A549 (cell line): ENCODE results near the gene DAB2. TPM values are rescaled to one million over a fixed set of nuclear protein-coding genes. Genes with fewer than 3 reads are reported as not detected.

ENCODE experiments used
- ATAC-seq, 2 experiments: fragments of 200-7000 bp in 1 of 2; fragments of >200 bp in 1 of 2; cut with Nextera tagmentation in 1 of 2; cut with Tn5 transposase in 1 of 2; 3 replicates each; pipeline versions ENCODE4 v1.8.0 to v1.9.1; 2018 to 2020; ENCODE audit warnings: mild to moderate bottlenecking in 1 of 2, moderate library complexity in 1 of 2
- CTCF ChIA-PET: fragments of 300-600 bp; sonication (Branson Sonifier 250); formaldehyde crosslinking; extraction: SDS; loops from one replicate; lab custom pipeline; 2021; ENCODE audit warnings: antibody characterized with exemption, inconsistent platforms; lab: Yijun Ruan, JAX
- POLR2A ChIA-PET: fragments of 350-600 bp; formaldehyde crosslinking; extraction: SDS; loops from one replicate; lab custom pipeline; 2021; ENCODE audit warnings: antibody characterized with exemption, inconsistent platforms; lab: Yijun Ruan, JAX
- DNase-seq, 2 experiments: peaks; one replicate each; pipeline versions ENCODE4 v3.0.0 to v3.0.0-alpha.2; 2011 to 2016; ENCODE audit warnings: low read depth in 1 of 2, low spot score in 1 of 2
- FAIRE-seq: peaks from 2 replicates; lab custom pipeline; 2011; peaks lifted over from hg19 to GRCh38; lab: Jason Lieb, UNC
- H3K27ac ChIP-seq, 2 experiments: fragments of >200 bp; sonication (Bioruptor Twin); formaldehyde crosslinking; 3 replicates each; pipeline ENCODE4 v1.5.1; 2016 to 2017
- H3K4me1 ChIP-seq: fragments of >200 bp; sonication (Bioruptor Twin); formaldehyde crosslinking; 3 replicates; pipeline ENCODE4 v1.6.1; 2016
- H3K4me2 ChIP-seq: fragments of >200 bp; sonication (Bioruptor Twin); formaldehyde crosslinking; 3 replicates; pipeline ENCODE4 v1.6.1; 2016
- H3K4me3 ChIP-seq: fragments of >200 bp; sonication (Bioruptor Twin); formaldehyde crosslinking; 3 replicates; pipeline ENCODE4 v1.5.1; 2016
- H3K9me3 ChIP-seq: fragments of >200 bp; sonication (Bioruptor Twin); formaldehyde crosslinking; 3 replicates; pipeline ENCODE4 v1.6.1; 2016
- CEBPB ChIP-seq, 2 experiments: fragments of >200 bp in 1 of 2; sonication (Bioruptor Twin) in 1 of 2; formaldehyde crosslinking in 1 of 2; IDR thresholded peaks; 2 replicates each; pipeline ENCODE4 v1.6.1; 2012 to 2016
- CHD2 ChIP-seq: fragments of 150-350 bp; IDR thresholded peaks from 2 replicates; pipeline ENCODE4 v1.6.1; 2014; ENCODE audit warnings: low read length; ENCODE audit not compliant: partially characterized antibody
- EHMT2 ChIP-seq: fragments of 200-600 bp; sonication (generic); IDR thresholded peaks from 2 replicates; pipeline ENCODE4 v1.6.1; 2016; ENCODE audit warnings: antibody characterized with exemption, low read depth, mild to moderate bottlenecking, moderate library complexity
- FOSB ChIP-seq: fragments of 250-450 bp; sonication (Bioruptor Pico); IDR thresholded peaks from 2 replicates; pipeline ENCODE4 v1.5.0; 2020; ENCODE audit warnings: mild to moderate bottlenecking, moderate library complexity
- HDAC2 ChIP-seq: fragments of 200-600 bp; sonication (generic); IDR thresholded peaks from 2 replicates; pipeline ENCODE4 v1.6.1; 2016
- HOXA7 ChIP-seq: fragments of 250-450 bp; sonication (Bioruptor Pico); IDR thresholded peaks from 2 replicates; pipeline ENCODE4 v1.5.0; 2020; ENCODE audit warnings: mild to moderate bottlenecking, moderate library complexity
- HOXB13 ChIP-seq: fragments of 250-450 bp; sonication (Bioruptor Pico); IDR thresholded peaks from 2 replicates; pipeline ENCODE4 v1.5.0; 2020; ENCODE audit warnings: low read depth, mild to moderate bottlenecking, moderate library complexity
- JUNB ChIP-seq: fragments of >200 bp; sonication (Bioruptor Twin); formaldehyde crosslinking; IDR thresholded peaks from 2 replicates; pipeline ENCODE4 v1.6.1; 2016
- KDM1A ChIP-seq: fragments of 200-600 bp; sonication (generic); IDR thresholded peaks from 2 replicates; pipeline ENCODE4 v1.6.1; 2016; ENCODE audit warnings: low read depth, mild to moderate bottlenecking
- KDM5A ChIP-seq: fragments of 200-600 bp; sonication (generic); IDR thresholded peaks from 2 replicates; pipeline ENCODE4 v1.6.1; 2016; ENCODE audit warnings: antibody characterized with exemption, mild to moderate bottlenecking
- MYC ChIP-seq: IDR thresholded peaks from 2 replicates; pipeline ENCODE4 v1.6.1; 2012; ENCODE audit warnings: mild to moderate bottlenecking, inconsistent platforms, low read length, improper control_type of control experiment, borderline replicate concordance
- NR3C1 ChIP-seq: fragments of >200 bp; sonication (Bioruptor Twin); formaldehyde crosslinking; IDR thresholded peaks from 3 replicates; pipeline ENCODE4 v1.6.1; 2017
- POLR2A ChIP-seq: IDR thresholded peaks from 2 replicates; pipeline ENCODE4 v1.6.1; 2012; ENCODE audit warnings: mild to moderate bottlenecking, low read length
- SMC3 ChIP-seq: fragments of >200 bp; sonication (Bioruptor Twin); formaldehyde crosslinking; IDR thresholded peaks from 3 replicates; pipeline ENCODE4 v1.6.1; 2018; ENCODE audit warnings: inconsistent platforms
- SREBF2 ChIP-seq: fragments of 450-650 bp; IDR thresholded peaks from 2 replicates; pipeline ENCODE4 v1.6.1; 2014; ENCODE audit warnings: mild to moderate bottlenecking, moderate library complexity
- TP53 ChIP-seq: fragments of 250-450 bp; sonication (Bioruptor Pico); IDR thresholded peaks from 2 replicates; pipeline ENCODE4 v1.5.0; 2021; ENCODE audit warnings: mild to moderate bottlenecking, moderate library complexity
- ZFP36 ChIP-seq: fragments of 450-650 bp; IDR thresholded peaks from 2 replicates; pipeline ENCODE4 v1.6.1; 2014; ENCODE audit warnings: borderline replicate concordance; ENCODE audit not compliant: partially characterized antibody
- WGBS: methylation state at CpG from one replicate; pipeline ENCODE4 v1.1.6; 2017; ENCODE audit errors: missing lambda C conversion rate; 5-methylcytosine and 5-hydroxymethylcytosine counted together
- polyA plus RNA-seq, 4 experiments: library from polyadenylated mRNA; depleted of rRNA in 3 of 4; stranded (reverse); fragments of >200 nt; fragmentation: RNase III in 1 of 4; extraction: RNeasy Plus Mini Kit Qiagen cat#74134 plus additional on column Dnase treatment in 1 of 4; gene quantifications; 2 replicates in 3 of 4; 3 replicates in 1 of 4; pipeline ENCODE4 v1.2.3, GENCODE V29; 2011 to 2017
- TF ChIP-seq, protein P1 (sequence below): fragments of >200 bp; sonication (Bioruptor Twin); formaldehyde crosslinking; IDR thresholded peaks from 3 replicates; pipeline ENCODE4 v1.6.1; 2016
- TF ChIP-seq, protein P2 (sequence below): fragments of 200-600 bp; sonication (generic); IDR thresholded peaks from 2 replicates; pipeline ENCODE4 v1.6.1; 2016; ENCODE audit warnings: antibody characterized with exemption, mild to moderate bottlenecking, moderate library complexity

Gene DAB2
- polyA plus RNA-seq, 2 of the 4 experiments (the other 2 are of a cell fraction), result 13.6 to 17.1 TPM

DNA sequence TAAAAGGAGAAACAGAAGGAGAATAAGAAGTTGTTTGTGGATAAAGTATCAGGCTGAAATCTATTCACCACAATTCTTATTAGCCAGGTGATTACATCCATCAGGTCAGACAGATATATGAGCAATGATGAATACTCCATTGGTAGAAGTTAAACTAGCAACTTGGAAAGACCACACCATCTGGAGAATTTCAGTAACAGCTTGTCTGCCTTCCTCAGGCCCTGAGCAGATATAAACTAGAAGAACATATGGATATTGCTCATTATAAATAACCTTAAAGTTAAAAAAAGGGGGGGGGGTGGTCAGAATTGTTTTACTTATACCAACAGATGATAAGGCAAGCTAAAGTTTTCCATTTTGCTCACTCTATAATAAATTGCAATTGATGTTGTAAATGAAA lies 10.4 kb downstream of the DAB2 start:
- Histone ChIP-seq H3K4me2 (no peak overlapping the region), H3K9me3 (no peaks in the 10 kb centered on the region), H3K4me1 (peaks cover 26% of the 10 kb centered on the region), H3K27ac (no peak overlapping the region), H3K4me3 (no peak overlapping the region)
- CTCF ChIA-PET, result interaction anchor here (0.8 to 1.6 kb wide), 2 partner anchors 12 to 134 kb away, joined by 4 to 6 read pairs; no protein-coding TSS in a partner anchor
- ATAC-seq (no peak), FAIRE-seq (no peak), DNase-seq (no peak)
- TF ChIP-seq KDM5A (no peak), HDAC2 (no peak), HOXB13 (CRISPR knock-in tag) (no peak), NR3C1 (no peak), TP53 (CRISPR knock-in tag) (no peak), CHD2 (no peak), JUNB (no peak), CEBPB (IDR thresholded peaks at IDR 0.05) (no peak), EHMT2 (no peak), FOSB (CRISPR knock-in tag) (no peak), KDM1A (no peak), SREBF2 (no peak)
- TF ChIP-seq, protein P1, sequence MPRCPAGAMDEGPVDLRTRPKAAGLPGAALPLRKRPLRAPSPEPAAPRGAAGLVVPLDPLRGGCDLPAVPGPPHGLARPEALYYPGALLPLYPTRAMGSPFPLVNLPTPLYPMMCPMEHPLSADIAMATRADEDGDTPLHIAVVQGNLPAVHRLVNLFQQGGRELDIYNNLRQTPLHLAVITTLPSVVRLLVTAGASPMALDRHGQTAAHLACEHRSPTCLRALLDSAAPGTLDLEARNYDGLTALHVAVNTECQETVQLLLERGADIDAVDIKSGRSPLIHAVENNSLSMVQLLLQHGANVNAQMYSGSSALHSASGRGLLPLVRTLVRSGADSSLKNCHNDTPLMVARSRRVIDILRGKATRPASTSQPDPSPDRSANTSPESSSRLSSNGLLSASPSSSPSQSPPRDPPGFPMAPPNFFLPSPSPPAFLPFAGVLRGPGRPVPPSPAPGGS, result no peak
- POLR2A ChIA-PET, result no interaction called here

DNA sequence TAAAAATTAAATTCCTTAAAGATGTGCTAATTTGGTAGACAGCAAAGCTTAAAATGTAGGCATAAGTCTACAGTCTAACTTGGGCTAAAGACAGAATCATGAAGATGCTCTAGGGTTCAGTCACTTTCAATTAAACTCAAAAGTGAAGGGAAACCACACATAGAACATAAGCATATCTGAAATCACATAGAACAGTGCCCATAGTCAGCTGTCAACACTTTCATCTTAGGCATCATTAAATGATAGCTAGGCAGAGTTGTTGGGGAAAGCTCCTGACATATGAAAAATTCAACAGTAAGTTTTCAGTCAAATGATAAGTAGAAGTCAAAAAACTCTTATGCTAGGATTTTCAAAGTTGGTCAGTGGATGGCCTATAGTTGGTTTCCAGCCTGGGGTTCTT lies 11.0 kb downstream of the DAB2 start:
- H3K4me2 ChIP-seq, result no peak overlapping the region
- POLR2A ChIA-PET, result interaction anchor here (1.1 kb wide), 1 partner anchor 11 kb away, joined by 3 read pairs; the partner anchor contains the start of gene DAB2
- no peak for DNase-seq
- ATAC-seq, result no peak
- H3K9me3 ChIP-seq, result no peaks in the 10 kb centered on the region
- CTCF ChIA-PET, result interaction anchor here (0.8 to 5.2 kb wide), 4 partner anchors 10 to 134 kb away, joined by 3 to 33 read pairs (median 5); partner anchors contain the start of gene DAB2
- H3K27ac ChIP-seq, result no peak overlapping the region
- FAIRE-seq, result no peak
- H3K4me3 ChIP-seq, result no peak overlapping the region
- TF ChIP-seq FOSB (CRISPR knock-in tag) (no peak), SMC3 (no peak)
- TF ChIP-seq, protein P2, sequence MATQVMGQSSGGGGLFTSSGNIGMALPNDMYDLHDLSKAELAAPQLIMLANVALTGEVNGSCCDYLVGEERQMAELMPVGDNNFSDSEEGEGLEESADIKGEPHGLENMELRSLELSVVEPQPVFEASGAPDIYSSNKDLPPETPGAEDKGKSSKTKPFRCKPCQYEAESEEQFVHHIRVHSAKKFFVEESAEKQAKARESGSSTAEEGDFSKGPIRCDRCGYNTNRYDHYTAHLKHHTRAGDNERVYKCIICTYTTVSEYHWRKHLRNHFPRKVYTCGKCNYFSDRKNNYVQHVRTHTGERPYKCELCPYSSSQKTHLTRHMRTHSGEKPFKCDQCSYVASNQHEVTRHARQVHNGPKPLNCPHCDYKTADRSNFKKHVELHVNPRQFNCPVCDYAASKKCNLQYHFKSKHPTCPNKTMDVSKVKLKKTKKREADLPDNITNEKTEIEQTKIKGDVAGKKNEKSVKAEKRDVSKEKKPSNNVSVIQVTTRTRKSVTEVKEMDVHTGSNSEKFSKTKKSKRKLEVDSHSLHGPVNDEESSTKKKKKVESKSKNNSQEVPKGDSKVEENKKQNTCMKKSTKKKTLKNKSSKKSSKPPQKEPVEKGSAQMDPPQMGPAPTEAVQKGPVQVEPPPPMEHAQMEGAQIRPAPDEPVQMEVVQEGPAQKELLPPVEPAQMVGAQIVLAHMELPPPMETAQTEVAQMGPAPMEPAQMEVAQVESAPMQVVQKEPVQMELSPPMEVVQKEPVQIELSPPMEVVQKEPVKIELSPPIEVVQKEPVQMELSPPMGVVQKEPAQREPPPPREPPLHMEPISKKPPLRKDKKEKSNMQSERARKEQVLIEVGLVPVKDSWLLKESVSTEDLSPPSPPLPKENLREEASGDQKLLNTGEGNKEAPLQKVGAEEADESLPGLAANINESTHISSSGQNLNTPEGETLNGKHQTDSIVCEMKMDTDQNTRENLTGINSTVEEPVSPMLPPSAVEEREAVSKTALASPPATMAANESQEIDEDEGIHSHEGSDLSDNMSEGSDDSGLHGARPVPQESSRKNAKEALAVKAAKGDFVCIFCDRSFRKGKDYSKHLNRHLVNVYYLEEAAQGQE, result no peak
- peaks cover 26% of the 10 kb centered on the region for H3K4me1 ChIP-seq

DNA sequence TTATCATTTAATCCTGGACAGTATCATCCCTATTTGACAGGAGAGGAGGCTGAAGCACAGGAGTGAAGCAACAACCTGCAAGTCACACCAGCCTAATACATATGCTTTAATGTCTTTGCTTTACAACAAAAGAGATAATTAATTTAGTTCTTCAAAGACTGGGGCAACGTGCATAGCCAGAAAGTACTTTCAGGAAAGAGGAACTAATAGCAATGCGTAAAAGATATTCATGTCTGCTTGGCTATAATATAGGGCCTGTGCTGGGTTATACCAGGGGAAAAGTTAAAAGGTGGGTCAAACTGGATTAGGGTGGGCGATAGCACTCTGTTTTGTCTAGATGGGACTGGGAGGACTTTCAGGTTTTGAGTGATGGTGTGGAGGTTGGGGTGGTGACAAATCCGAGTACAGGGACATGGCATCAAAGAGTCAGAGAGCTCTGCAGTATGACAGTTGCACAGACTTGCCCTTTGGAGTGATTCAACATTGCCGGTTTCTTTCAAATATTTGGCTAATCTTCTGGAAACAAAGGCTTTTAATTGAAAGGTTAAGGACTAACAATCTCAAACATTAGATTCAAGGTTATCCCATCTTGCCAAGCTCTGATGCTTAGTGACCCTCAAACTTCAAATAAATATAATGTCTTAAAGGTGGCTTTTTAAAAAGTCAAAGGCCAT lies 11.9 kb downstream of the DAB2 start:
- no peak for DNase-seq
- CTCF ChIA-PET, result interaction anchor here (0.9 to 5.2 kb wide), 5 partner anchors 11 to 333 kb away, joined by 3 to 33 read pairs (median 6); partner anchors contain the start of gene DAB2
- Histone ChIP-seq H3K4me3 (no peak overlapping the region), H3K27ac (no peak overlapping the region), H3K4me2 (no peak overlapping the region), H3K9me3 (no peaks in the 10 kb centered on the region)
- ATAC-seq, result no peak
- FAIRE-seq, result no peak
- 75% methylated on average over 5 of the region's 5 CpGs for WGBS
- POLR2A ChIA-PET, result interaction anchor here (1.1 kb wide), 1 partner anchor 12 kb away, joined by 3 read pairs; the partner anchor contains the start of gene DAB2
- TF ChIP-seq HOXA7 (CRISPR knock-in tag), result no peak
- TF ChIP-seq, protein P2, result no peak
- TF ChIP-seq, protein P1, result no peak
- TF ChIP-seq POLR2A, result no peak
- no peak for TF ChIP-seq MYC
- TF ChIP-seq ZFP36, result no peak
- TF ChIP-seq, all 56 proteins: peak for 0
- H3K4me1 ChIP-seq, result peaks cover 26% of the 10 kb centered on the region
